H1 (cell line): ENCODE measurements around the gene ARHGEF28. TPM values are rescaled to one million over a fixed set of nuclear protein-coding genes. Genes with fewer than 3 reads are reported as not detected.

Source experiments
- CTCF ChIA-PET: fragments of 300-600 bp; sonication (Branson Sonifier 250); formaldehyde crosslinking; loops from one replicate; lab custom pipeline; 2021; ENCODE audit not compliant: partially characterized antibody; lab: Charles Lee
- POLR2A ChIA-PET: fragments of 300-600 bp; sonication (Branson Sonifier 250); formaldehyde crosslinking; loops from one replicate; lab custom pipeline; 2021; ENCODE audit warnings: inconsistent platforms; ENCODE audit not compliant: partially characterized antibody; lab: Charles Lee
- DNase-seq, 2 experiments: peaks; one replicate each; pipeline versions ENCODE4 v3.0.0 to v3.0.0-alpha.2; 2010 to 2022; ENCODE audit warnings: low spot score in 2 of 2, low read depth in 1 of 2, mixed read lengths in 1 of 2
- FAIRE-seq: peaks from 2 replicates; lab custom pipeline; 2011; peaks lifted over from hg19 to GRCh38; lab: Jason Lieb, UNC
- H2AFZ ChIP-seq: 2 replicates; pipeline ENCODE4 v1.8.1; 2012; ENCODE audit warnings: low read length, inconsistent platforms
- H2AK5ac ChIP-seq: 2 replicates; pipeline ENCODE4 v1.6.1; 2013; ENCODE audit warnings: low read depth, low read length
- H2BK120ac ChIP-seq: replicated peaks from 2 replicates; pipeline ENCODE3; 2013; ENCODE audit warnings: low read depth, low read length, inconsistent platforms
- H2BK12ac ChIP-seq: 2 replicates; pipeline ENCODE4 v1.6.1; 2013; ENCODE audit warnings: low read depth, low read length
- H2BK15ac ChIP-seq: 2 replicates; pipeline ENCODE4 v1.6.1; 2013; ENCODE audit warnings: low read length
- H2BK20ac ChIP-seq: 2 replicates; pipeline ENCODE4 v1.6.1; 2013; ENCODE audit warnings: low read length
- H2BK5ac ChIP-seq: 2 replicates; pipeline ENCODE4 v1.6.1; 2013; ENCODE audit warnings: low read depth, low read length
- H3K14ac ChIP-seq: 2 replicates; pipeline ENCODE4 v1.6.1; 2013; ENCODE audit warnings: inconsistent platforms; ENCODE audit not compliant: insufficient read length
- H3K18ac ChIP-seq: 2 replicates; pipeline ENCODE4 v1.6.1; 2013; ENCODE audit warnings: low read length; ENCODE audit errors: extremely low read depth
- H3K23ac ChIP-seq: 2 replicates; pipeline ENCODE4 v1.6.1; 2013; ENCODE audit warnings: inconsistent platforms; ENCODE audit not compliant: insufficient read length
- H3K23me2 ChIP-seq: 2 replicates; pipeline ENCODE4 v1.6.1; 2013; ENCODE audit warnings: low read depth, low read length
- H3K27ac ChIP-seq: 2 replicates; pipeline ENCODE4 v1.6.1; 2011; ENCODE audit warnings: low read depth, low read length, inconsistent platforms
- H3K27me3 ChIP-seq, 4 experiments: replicated peaks in 1 of 4; 1 replicate in 1 of 4; 2 replicates in 3 of 4; pipeline versions ENCODE4 v1.6.1 to v1.8.1; 2011 to 2013; ENCODE audit warnings: low read length in 3 of 4, mild to moderate bottlenecking in 3 of 4, inconsistent platforms in 2 of 4, mixed read lengths in 2 of 4, moderate library complexity in 1 of 4; ENCODE audit not compliant: control insufficient read depth in 3 of 4, insufficient read depth in 3 of 4; ENCODE audit errors: extremely low read depth in 1 of 4
- H3K36me3 ChIP-seq, 4 experiments: 2 replicates each; pipeline versions ENCODE4 v1.6.1 to v1.8.1; 2011 to 2013; ENCODE audit warnings: mild to moderate bottlenecking in 4 of 4, low read length in 3 of 4, moderate library complexity in 2 of 4, control low read depth in 1 of 4, inconsistent platforms in 1 of 4; ENCODE audit not compliant: insufficient read depth in 4 of 4, control insufficient read depth in 2 of 4
- H3K4ac ChIP-seq: replicated peaks from 2 replicates; pipeline ENCODE3; 2013; ENCODE audit warnings: low read length, low read depth, mixed read lengths, inconsistent platforms; ENCODE audit not compliant: insufficient read length
- H3K4me1 ChIP-seq, 4 experiments: replicated peaks in 1 of 4; 1 replicate in 1 of 4; 2 replicates in 3 of 4; pipeline versions ENCODE4 v1.6.1 to v1.8.1; 2011 to 2013; ENCODE audit warnings: low read length in 3 of 4, inconsistent platforms in 2 of 4, mixed read lengths in 1 of 4; ENCODE audit not compliant: insufficient read depth in 4 of 4, control insufficient read depth in 3 of 4
- H3K4me2 ChIP-seq, 2 experiments: 2 replicates each; pipeline versions ENCODE4 v1.6.1 to v1.8.1; 2011 to 2013; ENCODE audit warnings: low read depth in 2 of 2, low read length in 2 of 2, control low read depth in 1 of 2, inconsistent platforms in 1 of 2, mild to moderate bottlenecking in 1 of 2; ENCODE audit not compliant: insufficient read depth in 1 of 2
- H3K4me3 ChIP-seq, 4 experiments: fragments of 200-600, 300-600 bp in 1 of 4; sonication (generic), shearing (Covaris generic), sonication (Bioruptor Twin) in 1 of 4; 2 replicates each; pipeline versions ENCODE4 v1.5.1 to v1.8.1; 2011 to 2016; ENCODE audit warnings: low read length in 4 of 4, low read depth in 3 of 4, control low read depth in 2 of 4, inconsistent platforms in 2 of 4, mild to moderate bottlenecking in 2 of 4, mixed read lengths in 1 of 4, moderate library complexity in 1 of 4; ENCODE audit not compliant: insufficient read depth in 2 of 4; ENCODE audit errors: extremely low read depth in 1 of 4
- H3K56ac ChIP-seq: replicated peaks from 2 replicates; pipeline ENCODE3; 2013; ENCODE audit warnings: low read depth, mild to moderate bottlenecking, mixed read lengths, low read length, inconsistent platforms; ENCODE audit not compliant: insufficient read length
- H3K79me1 ChIP-seq: 2 replicates; pipeline ENCODE4 v1.6.1; 2013; ENCODE audit warnings: low read depth, low read length, control low read depth
- H3K79me2 ChIP-seq, 2 experiments: 2 replicates each; pipeline versions ENCODE4 v1.6.1 to v1.8.1; 2012 to 2013; ENCODE audit warnings: low read length in 2 of 2, mild to moderate bottlenecking in 2 of 2, inconsistent platforms in 1 of 2; ENCODE audit not compliant: insufficient read depth in 2 of 2, control insufficient read depth in 1 of 2
- H3K9ac ChIP-seq, 4 experiments: replicated peaks in 1 of 4; 1 replicate in 1 of 4; 2 replicates in 3 of 4; pipeline versions ENCODE4 v1.6.1 to v1.8.1; 2011 to 2013; ENCODE audit warnings: low read depth in 3 of 4, low read length in 3 of 4, control low read depth in 2 of 4, mild to moderate bottlenecking in 2 of 4, moderate library complexity in 2 of 4, inconsistent platforms in 1 of 4; ENCODE audit errors: extremely low read depth in 1 of 4
- H3K9me3 ChIP-seq, 2 experiments: 2 replicates each; pipeline versions ENCODE4 v1.6.1 to v1.8.1; 2012 to 2013; ENCODE audit warnings: mild to moderate bottlenecking in 2 of 2, moderate library complexity in 2 of 2, control low read depth in 1 of 2, inconsistent platforms in 1 of 2, low read depth in 1 of 2, low read length in 1 of 2, mixed read lengths in 1 of 2; ENCODE audit not compliant: insufficient read depth in 2 of 2
- H4K20me1 ChIP-seq, 2 experiments: replicated peaks in 1 of 2; 2 replicates each; pipeline versions ENCODE3 to v1.8.1; 2011 to 2013; ENCODE audit warnings: inconsistent platforms in 2 of 2, low read length in 2 of 2, mild to moderate bottlenecking in 1 of 2; ENCODE audit not compliant: insufficient read depth in 2 of 2, control insufficient read depth in 1 of 2
- H4K5ac ChIP-seq: 2 replicates; pipeline ENCODE4 v1.6.1; 2013; ENCODE audit warnings: low read length, low read depth, mixed read lengths, inconsistent platforms; ENCODE audit not compliant: insufficient read length
- H4K8ac ChIP-seq: 2 replicates; pipeline ENCODE4 v1.8.0; 2013; ENCODE audit warnings: mild to moderate bottlenecking, moderate library complexity, low read length, inconsistent platforms; ENCODE audit not compliant: insufficient read depth; ENCODE audit errors: extremely low read depth
- H4K91ac ChIP-seq: replicated peaks from 2 replicates; pipeline ENCODE3; 2013; ENCODE audit warnings: low read length, mixed read lengths, inconsistent platforms; ENCODE audit not compliant: insufficient read length
- ATF3 ChIP-seq: IDR thresholded peaks from 2 replicates; pipeline ENCODE4 v1.6.1; 2011; ENCODE audit warnings: low read depth, mild to moderate bottlenecking, low read length; ENCODE audit not compliant: insufficient read depth
- BRCA1 ChIP-seq: IDR thresholded peaks from 2 replicates; pipeline ENCODE4 v1.6.1; 2012; ENCODE audit warnings: low read depth, low read length, improper control_type of control experiment
- CEBPB ChIP-seq: IDR thresholded peaks from 2 replicates; pipeline ENCODE4 v1.6.1; 2012; ENCODE audit warnings: low read depth, low read length
- CTCF ChIP-seq, 3 experiments: IDR thresholded peaks; 1 replicate in 2 of 3; 2 replicates in 1 of 3; pipeline versions ENCODE4 v1.5.1 to v1.6.1; 2011; ENCODE audit warnings: low read length in 3 of 3, mild to moderate bottlenecking in 3 of 3, inconsistent platforms in 2 of 3, low read depth in 1 of 3, moderate library complexity in 1 of 3; ENCODE audit not compliant: insufficient read depth in 1 of 3; ENCODE audit errors: control extremely low read depth in 1 of 3
- GTF2F1 ChIP-seq: IDR thresholded peaks from 2 replicates; pipeline ENCODE4 v1.6.1; 2012; ENCODE audit warnings: low read depth, low read length, improper control_type of control experiment, borderline replicate concordance
- HDAC2 ChIP-seq, 2 experiments: fragments of 300-600 bp in 1 of 2; sonication (generic) in 1 of 2; IDR thresholded peaks; 2 replicates each; pipeline ENCODE4 v1.6.1; 2011 to 2012; ENCODE audit warnings: low read depth in 2 of 2, low read length in 2 of 2, mild to moderate bottlenecking in 2 of 2, moderate library complexity in 2 of 2, borderline replicate concordance in 1 of 2, inconsistent platforms in 1 of 2
- KDM4A ChIP-seq: IDR thresholded peaks from one replicate; pipeline ENCODE4 v1.7.1; 2012; ENCODE audit warnings: low read depth, mild to moderate bottlenecking, moderate library complexity, low read length, inconsistent platforms; ENCODE audit not compliant: severe bottlenecking
- NANOG ChIP-seq: IDR thresholded peaks from 2 replicates; pipeline ENCODE4 v1.6.1; 2011; ENCODE audit warnings: low read length, low read depth, mild to moderate bottlenecking, inconsistent platforms; ENCODE audit not compliant: insufficient read depth, poor library complexity, severe bottlenecking
- SP1 ChIP-seq: IDR thresholded peaks from 2 replicates; pipeline ENCODE4 v1.6.1; 2011; ENCODE audit warnings: low read depth, low read length
- YY1 ChIP-seq: IDR thresholded peaks from 2 replicates; pipeline ENCODE4 v1.6.1; 2011; ENCODE audit warnings: low read depth, mild to moderate bottlenecking, low read length
- polyA plus RNA-seq, 7 experiments: library from polyadenylated mRNA; depleted of rRNA in 3 of 7; stranded (reverse) in 5 of 7; unstranded in 2 of 7; fragments of >200 nt in 5 of 7; fragments of 200-250 nt in 2 of 7; gene quantifications; 1 replicate in 5 of 7; 2 replicates in 1 of 7; 4 replicates in 1 of 7; pipeline versions ENCODE4 v1.2.1 to v1.2.3, GENCODE V29; 2011 to 2013; ENCODE audit warnings: missing spikeins in 2 of 7, mixed read lengths in 2 of 7
- total RNA-seq: library from RNA; stranded (reverse); fragmentation: NEBNext Ultra II Directional; extraction: Animal tissue kit (Norgen Biotek cat#: 25700); gene quantifications from 2 replicates; pipeline ENCODE4 v1.2.1, GENCODE V29; 2021

Gene ARHGEF28
- total and polyA plus RNA-seq, 2 of the 8 experiments (the other 6 are each of a cell fraction or from before 2014, with no cell fraction given), result 0.33 to 1.0 TPM

- TF ChIP-seq NANOG, result no peak
- TF ChIP-seq, all 59 proteins: peak for 0
Observed at GRCh38 chr5:73835726-73836125, 209.7 kb downstream of the ARHGEF28 start (continued).

- Histone ChIP-seq H4K91ac (no peak overlapping the region), H3K56ac (no peak overlapping the region), H2BK120ac (no peak overlapping the region), H2BK20ac (no peak overlapping the region), H2BK5ac (no peak overlapping the region), H3K9ac (no peak overlapping the region), H3K14ac (no peak overlapping the region), H3K18ac (no peak overlapping the region), H3K9me3 (no peaks in the 10 kb centered on the region), H3K23ac (no peak overlapping the region), H4K8ac (no peak overlapping the region), H2BK12ac (no peak overlapping the region), H3K4me2 (no peak overlapping the region), H2AK5ac (no peak overlapping the region), H3K23me2 (no peaks in the 10 kb centered on the region), H4K5ac (no peak overlapping the region), H4K20me1 (no peaks in the 10 kb centered on the region), H3K36me3 (no peaks in the 10 kb centered on the region), H3K4me1 (no peaks in the 10 kb centered on the region), H2AFZ (no peak overlapping the region), H3K27me3 (no peaks in the 10 kb centered on the region), H3K4ac (no peak overlapping the region), H3K27ac (no peak overlapping the region), H2BK15ac (no peak overlapping the region), H3K79me1 (no peaks in the 10 kb centered on the region), H3K4me3 (no peak overlapping the region), H3K79me2 (no peaks in the 10 kb centered on the region)
- CTCF ChIA-PET, result no interaction called here
- POLR2A ChIA-PET, result no interaction called here
- FAIRE-seq (no peak), DNase-seq (no peak)
- TF ChIP-seq CEBPB, result no peak
- TF ChIP-seq ATF3, result no peak
- TF ChIP-seq YY1, result no peak
- TF ChIP-seq GTF2F1, result no peak
- TF ChIP-seq HDAC2 (IDR thresholded peaks at IDR 0.05; ENCODE audit: borderline replicate concordance in 1 of 2, low read depth in 2 of 2, low read length in 2 of 2), result no peak
- no peak for TF ChIP-seq CTCF (IDR thresholded peaks at IDR 0.05; ENCODE audit: control extremely low read depth in 1 of 3, insufficient read depth in 1 of 3, low read depth in 1 of 3, low read length in 3 of 3)
- no peak for TF ChIP-seq BRCA1
- TF ChIP-seq SP1, result no peak
- TF ChIP-seq KDM4A, result no peak
Observed at GRCh38 chr5:73836607-73837006, 210.6 kb downstream of the ARHGEF28 start.
